NOMO-1 treated with dmso at 0.1 percent for 144 hours (cell line): ENCODE data around the gene HMCN1.
"Not testable (repeated sequence)": the region's sequence is repeated elsewhere in the genome, so short reads cannot be mapped to it uniquely, and the experiment has no call there.

Experiments used
- DNase-seq: peaks from one replicate; lab custom pipeline; 2025; ENCODE audit not compliant: unreplicated experiment; lab: John Stamatoyannopoulos, UW

Gene HMCN1

GRCh38 chr1:185846672-185847444 lies 112.7 kb downstream of the HMCN1 start:
- no peak for DNase-seq

- DNase-seq, result no peak
Observed at GRCh38 chr1:185849014-185849413, 114.8 kb downstream of the HMCN1 start.

GRCh38 chr1:185850366-185850765 lies 116.2 kb downstream of the HMCN1 start:
- no peak for DNase-seq

- no peak for DNase-seq
Observed at GRCh38 chr1:185853739-185854138, 119.5 kb downstream of the HMCN1 start.

GRCh38 chr1:185856482-185856881 lies 122.3 kb downstream of the HMCN1 start:
- no peak for DNase-seq

GRCh38 chr1:185857442-185857841 lies 123.3 kb downstream of the HMCN1 start:
- no peak for DNase-seq

- DNase-seq, result no peak
Observed at GRCh38 chr1:185860311-185860710, 126.1 kb downstream of the HMCN1 start.

- DNase-seq, result no peak
Observed at GRCh38 chr1:185860859-185861258, 126.7 kb downstream of the HMCN1 start.

- DNase-seq, result no peak
Observed at GRCh38 chr1:185861630-185862029, 127.4 kb downstream of the HMCN1 start.

- no peak for DNase-seq
Observed at GRCh38 chr1:185862235-185862634, 128.0 kb downstream of the HMCN1 start.

- no peak for DNase-seq
Observed at GRCh38 chr1:185864331-185864730, 130.1 kb downstream of the HMCN1 start.

- DNase-seq, result no peak
Observed at GRCh38 chr1:185864889-185865517, 130.8 kb downstream of the HMCN1 start.

- DNase-seq, result no peak
Observed at GRCh38 chr1:185869590-185869989, 135.4 kb downstream of the HMCN1 start.

- DNase-seq, result no peak
Observed at GRCh38 chr1:185871627-185872150, 137.5 kb downstream of the HMCN1 start.

- DNase-seq, result no peak
Observed at GRCh38 chr1:185874246-185874645, 140.1 kb downstream of the HMCN1 start.

GRCh38 chr1:185880330-185880729 lies 146.1 kb downstream of the HMCN1 start:
- DNase-seq, result no peak

- no peak for DNase-seq
Observed at GRCh38 chr1:185880779-185881333, 146.7 kb downstream of the HMCN1 start.

- DNase-seq, result no peak
Observed at GRCh38 chr1:185886046-185886445, 151.9 kb downstream of the HMCN1 start.

GRCh38 chr1:185886671-185887070 lies 152.5 kb downstream of the HMCN1 start:
- no peak for DNase-seq

- not testable (repeated sequence) for DNase-seq
Observed at GRCh38 chr1:185892831-185893403, 158.7 kb downstream of the HMCN1 start.

GRCh38 chr1:185894791-185895190 lies 160.6 kb downstream of the HMCN1 start:
- DNase-seq, result no peak
